Frontal cortex (tissue), 4 donors: ENCODE results near the gene ANKUB1. TPM values are rescaled to one million over a fixed set of nuclear protein-coding genes. Genes with fewer than 3 reads are reported as not detected.

Source experiments
- DNase-seq, 2 donors: peaks; one replicate each; pipeline ENCODE4 v3.0.0; 2012; ENCODE audit warnings: low spot score in 2 of 2
- FAIRE-seq: peaks from 2 replicates; lab custom pipeline; 2012; peaks lifted over from hg19 to GRCh38; lab: Jason Lieb, UNC
- total RNA-seq: library from RNA; depleted of rRNA; stranded (reverse); fragments of >200 nt; gene quantifications from one replicate; pipeline ENCODE4 v1.2.3, GENCODE V29; 2014
- donor health status: control.
- donor health status: control.
- donor health status: control.

Gene ANKUB1
- total RNA-seq, 1 donor from 2014 or later, result 0.41 TPM

GRCh38 chr3:149767720-149768119 lies 24.6 kb downstream of the ANKUB1 start:
- peak in 1 of 2 donors; percentile 38 for DNase-seq
- FAIRE-seq, result peak; percentile 6

DNA sequence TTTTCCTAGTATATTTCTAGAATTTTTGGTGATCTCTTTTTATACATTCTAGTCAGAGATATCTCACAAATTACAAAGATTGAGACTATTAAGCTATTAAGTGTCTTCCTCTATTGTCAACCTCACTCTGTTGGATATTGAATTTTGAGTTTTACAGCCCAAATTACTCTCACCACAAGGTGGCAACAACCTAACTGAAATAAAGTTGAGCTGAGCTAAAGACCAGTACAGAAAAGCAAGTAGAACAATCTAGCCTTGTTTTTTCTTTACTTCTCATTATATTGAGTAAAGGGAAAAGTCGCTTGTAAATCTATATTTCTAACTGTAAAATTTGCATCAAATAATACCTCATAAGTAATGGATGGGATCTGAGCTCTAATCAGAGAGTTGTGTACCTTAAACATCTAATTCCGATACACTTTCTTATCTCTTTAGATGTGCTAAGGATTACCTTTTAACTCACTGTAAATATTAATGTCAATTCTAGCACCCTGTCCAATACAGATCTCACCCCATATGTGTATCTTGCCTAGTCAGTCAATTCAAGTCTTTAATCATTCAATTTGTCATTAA lies 26.5 kb downstream of the ANKUB1 start:
- DNase-seq (no peak), FAIRE-seq (peak; percentile 97)

DNA sequence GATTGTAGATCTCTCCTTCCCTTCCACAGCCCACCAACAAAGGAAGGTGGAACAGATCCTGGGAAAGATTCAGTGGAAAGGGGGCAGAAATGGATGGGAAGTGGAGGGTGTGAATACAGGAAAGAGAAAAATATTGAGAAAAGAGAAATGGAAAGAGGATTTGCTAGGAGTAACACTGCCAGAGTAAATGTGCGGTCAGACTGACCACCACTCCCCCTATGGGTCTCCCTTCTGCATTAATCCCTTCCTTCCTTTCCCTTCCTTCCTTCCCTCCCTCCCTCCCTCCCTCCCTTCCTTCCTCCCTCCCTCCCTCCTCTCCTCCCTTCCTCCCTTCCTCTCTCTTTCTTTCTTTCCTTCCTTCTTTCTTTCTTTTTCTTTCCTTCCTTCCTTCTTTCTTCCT lies 28.1 kb downstream of the ANKUB1 start:
- DNase-seq (no peak), FAIRE-seq (no peak)

DNA sequence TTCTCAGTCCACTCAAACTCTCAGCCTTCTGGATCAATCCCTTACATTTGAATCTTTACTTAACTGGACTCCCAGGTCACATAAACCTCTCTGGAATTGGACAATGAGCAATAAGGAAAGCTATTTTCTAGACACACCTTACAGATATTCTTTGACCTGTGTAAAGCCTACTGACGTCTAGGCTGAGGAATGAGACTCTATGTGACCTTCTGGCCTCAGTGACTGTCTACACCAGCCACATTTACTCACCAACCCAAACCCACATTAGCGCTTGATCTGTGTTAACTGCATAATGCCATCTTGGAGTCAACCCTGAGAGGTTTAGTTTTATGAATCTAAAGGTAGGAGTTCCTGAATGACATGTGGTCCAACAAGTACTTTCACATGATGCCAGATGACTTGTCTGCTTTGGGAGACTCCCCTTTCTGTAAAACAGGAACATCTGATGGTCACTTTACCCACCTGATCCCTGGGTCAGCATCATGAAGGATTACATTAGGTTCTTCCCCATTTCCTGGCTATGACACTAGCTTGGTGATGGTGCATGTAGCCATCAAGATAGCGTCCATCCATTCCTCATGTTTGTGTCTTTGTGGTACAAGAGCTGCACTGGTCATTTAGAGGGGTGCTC lies 28.7 kb downstream of the ANKUB1 start:
- FAIRE-seq, result no peak

DNA sequence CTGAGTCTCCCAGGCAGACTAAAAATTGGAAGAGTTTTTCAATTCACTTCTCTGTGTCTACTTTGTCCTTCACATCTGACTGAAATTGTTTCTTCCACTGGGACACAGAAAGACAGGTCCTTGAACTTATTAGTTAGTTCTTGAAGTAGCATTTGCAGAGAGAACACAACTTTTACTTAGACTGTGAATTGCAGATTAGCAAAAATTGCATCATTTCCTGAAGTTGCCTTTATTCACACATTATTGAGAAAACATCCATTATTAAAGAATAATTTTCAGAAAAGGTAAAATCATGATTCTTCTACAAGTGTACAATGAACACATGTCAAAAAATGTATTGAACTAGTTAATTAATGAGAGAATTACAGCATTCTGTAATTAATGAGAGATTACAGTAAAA lies 38.6 kb downstream of the ANKUB1 start:
- DNase-seq (no peak), FAIRE-seq (no peak)

More for the DNA sequence above, 28.7 kb downstream of the ANKUB1 start:
- DNase-seq, result no peak

DNA sequence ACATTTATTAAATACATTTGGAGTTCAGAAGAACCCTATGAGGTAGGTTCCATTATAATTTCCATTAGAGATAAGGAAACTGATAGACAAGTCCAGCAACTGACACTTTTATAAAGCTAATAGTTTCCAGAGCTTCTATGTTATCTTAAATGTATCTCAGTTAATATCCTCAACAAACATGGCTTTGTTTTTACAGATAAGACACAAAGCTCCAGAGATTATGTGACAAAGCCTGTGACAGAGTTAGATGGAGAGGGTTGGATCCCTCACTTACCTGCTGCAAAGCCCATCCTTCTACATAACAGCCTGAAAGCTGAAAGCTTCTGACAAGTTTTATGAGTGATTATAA lies 39.6 kb downstream of the ANKUB1 start:
- no peak for DNase-seq
- FAIRE-seq, result no peak

- FAIRE-seq (no peak), DNase-seq (peak; percentile 31 to 73)
Measured at GRCh38 chr3:149752051-149752787, 40.1 kb downstream of the ANKUB1 start, which contains the start of gene COMMD2. TSS of gene COMMD2 (minus strand) at chr3:149752489. CDS start at chr3:149752444, 45 bp downstream.

GRCh38 chr3:149751551-149751950 lies 40.8 kb downstream of the ANKUB1 start:
- FAIRE-seq (no peak), DNase-seq (no peak)

DNA sequence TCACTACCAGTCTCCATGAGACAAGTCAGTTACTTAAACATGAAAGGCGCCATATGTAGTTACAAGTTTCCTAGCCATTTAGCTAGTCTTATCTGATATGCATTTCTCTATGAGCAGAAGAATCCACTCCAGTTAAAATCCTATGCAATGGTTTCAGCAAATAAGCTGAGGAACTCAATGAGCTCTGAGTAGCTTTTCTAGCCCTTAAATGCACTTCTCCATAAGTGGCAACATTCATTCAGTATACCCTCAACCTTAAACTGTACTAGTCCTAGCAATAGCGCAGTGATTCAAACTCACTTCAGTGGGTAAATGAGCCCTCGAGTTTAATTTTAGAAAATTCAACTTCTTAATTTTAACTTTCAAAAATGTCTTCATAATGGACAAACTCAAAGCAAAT lies 47.7 kb downstream of the ANKUB1 start:
- FAIRE-seq (no peak), DNase-seq (no peak)

DNA sequence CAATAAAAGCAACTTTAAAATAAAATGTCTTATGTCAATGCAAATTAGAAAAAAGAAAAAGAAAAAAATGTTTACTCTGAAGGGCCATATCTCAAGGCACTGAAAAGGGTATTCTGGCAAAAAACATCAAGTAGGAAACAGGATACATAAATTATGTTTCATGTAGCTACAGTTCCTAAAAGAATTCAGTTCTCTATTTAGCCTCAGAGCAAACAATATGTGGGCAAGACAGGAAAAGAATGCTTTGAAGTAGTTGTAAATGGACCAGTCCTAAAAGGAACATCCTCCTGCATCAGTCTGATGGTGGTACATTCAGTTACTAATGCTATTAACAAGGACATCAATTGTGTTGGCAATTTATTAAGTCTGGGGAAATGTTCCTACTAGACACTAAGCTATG lies 48.2 kb downstream of the ANKUB1 start:
- FAIRE-seq (no peak), DNase-seq (no peak)

DNA sequence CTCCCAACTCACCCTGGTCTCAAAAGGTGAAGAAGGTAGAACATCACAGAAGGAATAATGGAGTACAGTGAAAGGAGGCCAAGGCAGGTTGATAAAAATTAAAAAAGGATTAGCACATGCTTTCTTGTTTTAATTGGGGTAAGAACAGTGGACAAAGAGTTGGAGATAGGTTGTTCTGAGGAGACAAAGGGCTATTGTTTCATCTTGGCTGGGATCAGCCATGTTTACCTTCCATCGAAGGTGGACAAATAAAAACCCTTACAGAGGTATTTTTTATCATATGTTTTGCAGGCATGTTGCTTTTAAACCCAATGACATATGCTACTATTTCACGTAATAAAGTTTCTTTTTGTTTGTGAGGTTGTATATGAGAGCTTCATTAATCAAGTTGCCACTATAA lies 53.0 kb downstream of the ANKUB1 start:
- FAIRE-seq (no peak), DNase-seq (no peak)

GRCh38 chr3:149738876-149739275 lies 53.5 kb downstream of the ANKUB1 start:
- FAIRE-seq, result no peak
- no peak for DNase-seq

DNA sequence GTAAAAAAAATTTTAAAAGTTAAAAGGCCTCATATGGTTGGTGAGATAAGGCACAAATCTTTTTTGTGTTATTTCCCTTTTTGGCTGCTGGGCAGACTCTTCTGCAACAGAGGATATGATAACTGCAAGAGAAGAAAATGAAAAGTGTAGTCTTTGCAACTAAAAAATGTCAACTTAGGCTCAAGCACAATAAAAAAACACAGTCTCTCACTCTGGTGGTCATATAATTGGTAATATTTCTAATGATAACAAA lies 55.5 kb downstream of the ANKUB1 start:
- DNase-seq, result no peak
- FAIRE-seq, result no peak

DNA sequence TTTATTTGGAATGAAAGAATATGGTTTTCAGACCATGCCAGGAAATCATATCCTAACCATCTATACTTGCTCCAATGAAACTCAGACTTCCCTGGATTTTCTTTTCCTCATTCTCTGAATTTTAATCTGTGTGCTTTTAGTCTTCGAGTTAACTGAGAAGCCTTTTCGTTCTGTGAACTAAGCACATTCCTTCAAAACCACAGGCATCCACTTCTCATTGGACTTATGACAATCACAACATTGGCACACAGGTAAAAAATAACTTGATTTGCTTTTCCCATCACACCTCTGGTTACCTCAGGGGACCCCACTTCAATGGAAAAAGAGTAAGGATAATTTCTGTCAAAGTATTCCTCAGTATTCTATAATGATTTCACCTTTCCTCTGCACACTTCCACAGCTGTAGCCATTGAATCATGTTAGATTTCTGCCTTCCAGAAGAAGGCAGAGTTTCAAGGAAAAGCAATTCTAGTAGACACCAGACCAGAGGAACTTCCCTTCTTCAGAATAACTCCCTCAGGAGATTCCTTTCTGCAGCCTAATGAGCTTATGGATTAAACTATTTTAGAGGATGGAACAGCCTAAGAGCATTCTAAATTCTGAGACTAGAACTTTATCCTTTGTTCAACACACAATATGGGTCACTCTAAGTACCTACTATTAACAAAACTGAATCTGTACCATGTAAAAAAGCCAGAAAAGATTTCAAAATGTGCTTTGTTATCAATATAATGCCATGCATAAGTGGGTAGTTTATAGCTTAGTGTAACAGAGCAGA lies 56.0 kb downstream of the ANKUB1 start:
- DNase-seq (no peak), FAIRE-seq (no peak)

DNA sequence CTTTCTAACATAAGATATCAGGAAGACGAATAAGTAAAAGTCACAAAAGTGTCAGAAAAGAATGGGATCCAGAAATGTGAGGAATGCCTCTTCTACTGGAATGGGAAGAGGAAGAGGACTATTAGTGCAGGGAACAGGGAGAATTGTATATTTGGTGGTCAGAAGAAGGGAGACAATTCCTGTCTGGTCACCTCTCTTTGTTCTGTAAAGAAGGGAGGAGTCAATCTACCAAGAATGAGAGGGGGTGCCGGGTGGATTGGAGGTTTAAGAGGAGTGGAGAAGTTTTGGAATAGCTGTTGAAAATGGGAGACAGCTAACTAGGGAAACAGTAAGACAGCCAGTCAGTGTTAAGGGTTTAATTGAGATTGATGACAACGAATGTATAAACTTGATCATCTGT lies 60.1 kb downstream of the ANKUB1 start:
- DNase-seq, result no peak
- FAIRE-seq, result no peak

DNA sequence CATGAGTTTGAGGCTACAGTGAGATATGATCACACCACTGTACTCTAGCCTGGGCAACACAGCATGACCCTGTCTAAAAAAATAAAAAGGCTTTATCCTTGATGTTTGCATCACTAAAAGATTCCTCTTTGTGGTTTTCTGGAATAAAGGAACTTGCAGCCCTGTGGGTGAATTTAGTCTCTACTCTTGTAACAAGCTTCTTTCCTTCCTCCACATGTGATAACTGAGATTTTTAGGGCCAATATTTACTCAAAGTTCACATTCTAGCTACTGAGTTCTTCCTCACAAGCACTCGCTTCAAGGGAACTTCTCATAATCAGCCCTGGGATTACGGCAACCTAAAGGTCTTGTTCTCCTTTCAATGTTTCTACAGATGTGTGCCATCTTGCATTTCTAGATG lies 64.7 kb downstream of the ANKUB1 start:
- DNase-seq (no peak), FAIRE-seq (no peak)

DNA sequence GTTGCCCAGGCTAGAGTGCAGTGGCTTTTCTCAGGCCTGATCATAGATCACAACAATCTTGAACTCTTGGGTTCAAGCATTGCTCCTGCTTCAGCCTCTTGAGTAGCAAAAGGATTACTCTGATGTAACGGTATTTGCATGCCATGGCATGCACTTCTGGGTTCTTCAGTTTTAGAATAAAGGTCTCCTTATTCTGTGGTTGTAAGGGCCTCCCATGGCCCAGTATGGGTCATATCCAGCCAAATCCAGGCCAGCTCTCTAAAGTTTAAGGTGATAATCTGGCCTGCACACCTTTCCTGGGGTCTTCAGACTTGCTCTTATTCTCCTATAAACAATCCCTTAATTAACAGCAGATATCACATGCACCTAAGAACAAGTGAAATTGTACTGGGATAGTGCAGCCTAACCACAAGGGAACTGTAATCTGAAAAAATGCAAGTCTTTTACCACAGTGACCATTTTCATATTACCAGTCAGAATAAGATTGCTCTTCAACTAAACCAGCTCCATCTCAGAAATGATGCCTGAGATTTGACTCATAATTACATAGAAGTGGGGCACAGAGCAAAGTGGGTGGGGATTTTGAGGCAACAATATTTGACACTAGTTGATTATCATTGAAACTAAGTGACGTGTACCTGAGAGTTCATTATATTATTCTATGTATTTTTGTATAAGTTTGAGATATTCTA lies 65.5 kb downstream of the ANKUB1 start:
- DNase-seq, result no peak
- FAIRE-seq, result no peak

DNA sequence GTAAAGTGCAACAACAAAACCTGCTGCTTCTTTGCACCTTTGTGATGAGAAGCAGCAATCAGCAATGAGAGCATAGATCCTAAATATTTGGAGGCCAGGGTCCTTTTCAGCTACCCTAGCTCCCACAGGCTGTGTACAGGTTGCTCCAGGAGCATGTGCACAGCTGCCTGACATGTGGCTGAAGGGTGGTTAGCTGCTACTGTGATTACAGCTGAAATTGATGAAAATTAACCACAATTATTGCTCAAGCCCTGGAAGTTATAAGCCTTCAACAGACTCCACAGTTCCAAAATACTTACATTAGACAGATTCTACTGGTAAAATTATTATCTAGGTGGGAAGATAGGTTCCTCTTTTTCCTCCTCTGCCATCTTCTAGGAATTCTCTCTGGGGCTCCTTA lies 68.6 kb downstream of the ANKUB1 start:
- DNase-seq, result no peak
- no peak for FAIRE-seq

DNA sequence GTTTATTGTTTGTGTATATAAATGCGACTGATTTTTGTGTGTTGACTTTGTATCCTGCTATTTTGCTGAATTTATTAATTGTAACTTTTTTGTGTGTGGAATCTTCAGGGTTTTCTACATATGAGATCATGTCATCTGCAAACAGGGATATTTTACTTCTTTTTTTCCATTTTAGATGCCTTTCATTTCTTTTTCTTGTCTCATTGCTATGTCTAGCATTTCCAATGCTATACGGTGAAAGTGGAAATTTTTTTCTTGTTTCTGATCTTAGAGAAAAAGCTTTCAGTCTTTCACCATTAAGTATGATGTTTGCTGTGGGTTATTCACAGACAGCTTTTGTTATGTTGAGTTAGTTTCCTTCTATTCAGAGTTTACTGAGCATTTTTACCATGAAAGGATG lies 71.4 kb downstream of the ANKUB1 start:
- no peak for DNase-seq
- no peak for FAIRE-seq

DNA sequence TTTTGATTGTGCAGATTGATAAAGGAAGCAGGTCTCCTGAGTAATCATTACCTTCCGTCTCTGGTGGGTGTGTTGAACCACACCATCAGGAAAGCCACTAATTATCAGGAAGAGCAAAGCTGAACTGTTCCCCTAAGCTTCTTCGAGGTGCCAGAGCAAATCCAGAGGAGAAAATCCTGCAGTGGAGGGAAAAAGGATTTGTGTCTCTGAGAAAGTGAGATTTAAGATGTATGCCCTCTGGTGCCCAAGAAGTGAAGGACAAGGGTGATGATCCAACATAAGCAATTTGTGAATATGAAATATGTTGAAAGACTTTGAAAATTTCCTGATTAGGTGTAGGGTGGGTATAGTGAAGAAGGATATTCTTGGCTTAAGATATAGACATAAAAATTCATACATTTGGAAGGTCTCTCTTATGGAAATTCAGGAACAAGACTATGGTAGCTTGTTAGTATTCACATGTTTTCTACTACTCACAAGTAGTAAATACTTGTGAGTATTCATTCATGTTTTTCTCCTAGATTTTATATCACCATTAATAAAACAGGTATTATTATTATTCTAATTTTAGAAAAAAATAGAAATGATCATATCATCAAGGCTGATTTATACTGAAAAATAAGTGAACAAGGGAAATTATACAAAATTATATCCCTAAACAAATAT lies 74.8 kb downstream of the ANKUB1 start:
- FAIRE-seq (peak; percentile 78), DNase-seq (peak; percentile 44 to 53)
